ENCODE data around the gene TBC1D22A. TPM values are rescaled to one million over a fixed set of nuclear protein-coding genes. Genes with fewer than 3 reads are reported as not detected.

Gene TBC1D22A
- polyA plus RNA-seq, 1 of the 3 experiments (the other 2 are of a cell fraction) = 16.5 TPM

GRCh38 chr22:47062126-47062525, 299.7 kb downstream of the TBC1D22A start:
- Histone ChIP-seq H3K4me1 (ENCODE audit: control insufficient read depth in 1 of 2, insufficient read depth in 2 of 2, low read depth in 1 of 2, low read length in 1 of 2) (no peaks in the 10 kb centered on the region; a peak in 1 of 4 replicates), H3K9me2 (no peaks in the 10 kb centered on the region), H2AFZ (ENCODE audit: low read depth) (no peak overlapping the region), H3K9ac (no peak overlapping the region), H3K79me2 (ENCODE audit: insufficient read depth) (no peaks in the 10 kb centered on the region), H4K20me1 (ENCODE audit: insufficient read depth) (no peaks in the 10 kb centered on the region), H3K36me3 (replicated peaks in 1 of 2; ENCODE audit: control insufficient read depth in 1 of 2, insufficient read depth in 2 of 2, low read length in 1 of 2) (peaks cover 0 to 2% of the 10 kb centered on the region in 2 experiments), H3K4me3 (ENCODE audit: low read depth in 2 of 2, low read length in 1 of 2) (no peak overlapping the region), H3K27ac (ENCODE audit: low read depth in 2 of 2, low read length in 1 of 2) (no peak overlapping the region), H3F3A (replicated peaks; ENCODE audit: insufficient read depth) (no peaks in the 10 kb centered on the region), H3K9me3 (no peaks in the 10 kb centered on the region), H3K4me2 (no peak overlapping the region), H3K27me3 (ENCODE audit: insufficient read depth) (no peaks in the 10 kb centered on the region)
- WGBS (ENCODE audit: low lambda C conversion rate) = 91% methylated on average over 7 of the region's 10 CpGs
- ChIA-PET POLR2A (no interaction called here), CTCF (no interaction called here)
- no peak for DNase-seq
- no peak for TF ChIP-seq EP300 (IDR thresholded peaks at IDR 0.05; ENCODE audit: borderline replicate concordance in 1 of 2, low read depth in 1 of 2, low read length in 1 of 2)
- no peak for TF ChIP-seq EZH2phosphoT487 (IDR thresholded peaks at IDR 0.05; ENCODE audit: borderline replicate concordance, low read depth)
- TF ChIP-seq RAD21 (IDR thresholded peaks at IDR 0.05; ENCODE audit: low read length) = no peak
- no peak for TF ChIP-seq TCF12 (IDR thresholded peaks at IDR 0.05)
- TF ChIP-seq SIN3A (IDR thresholded peaks at IDR 0.05; ENCODE audit: borderline replicate concordance, low read depth, low read length) = no peak
- TF ChIP-seq TAF1 (IDR thresholded peaks at IDR 0.05; ENCODE audit: borderline replicate concordance, low read depth, low read length) = no peak
- TF ChIP-seq FOSL2 (IDR thresholded peaks at IDR 0.05; ENCODE audit: borderline replicate concordance, low read depth) = no peak
- TF ChIP-seq GABPA (IDR thresholded peaks at IDR 0.05; ENCODE audit: low read depth) = no peak
- no peak for TF ChIP-seq JUND (IDR thresholded peaks at IDR 0.05)
- TF ChIP-seq YY1 (IDR thresholded peaks at IDR 0.05; ENCODE audit: low read depth) = no peak
- TF ChIP-seq REST (IDR thresholded peaks at IDR 0.05; ENCODE audit: low read depth, low read length) = no peak
- TF ChIP-seq, protein P1, sequence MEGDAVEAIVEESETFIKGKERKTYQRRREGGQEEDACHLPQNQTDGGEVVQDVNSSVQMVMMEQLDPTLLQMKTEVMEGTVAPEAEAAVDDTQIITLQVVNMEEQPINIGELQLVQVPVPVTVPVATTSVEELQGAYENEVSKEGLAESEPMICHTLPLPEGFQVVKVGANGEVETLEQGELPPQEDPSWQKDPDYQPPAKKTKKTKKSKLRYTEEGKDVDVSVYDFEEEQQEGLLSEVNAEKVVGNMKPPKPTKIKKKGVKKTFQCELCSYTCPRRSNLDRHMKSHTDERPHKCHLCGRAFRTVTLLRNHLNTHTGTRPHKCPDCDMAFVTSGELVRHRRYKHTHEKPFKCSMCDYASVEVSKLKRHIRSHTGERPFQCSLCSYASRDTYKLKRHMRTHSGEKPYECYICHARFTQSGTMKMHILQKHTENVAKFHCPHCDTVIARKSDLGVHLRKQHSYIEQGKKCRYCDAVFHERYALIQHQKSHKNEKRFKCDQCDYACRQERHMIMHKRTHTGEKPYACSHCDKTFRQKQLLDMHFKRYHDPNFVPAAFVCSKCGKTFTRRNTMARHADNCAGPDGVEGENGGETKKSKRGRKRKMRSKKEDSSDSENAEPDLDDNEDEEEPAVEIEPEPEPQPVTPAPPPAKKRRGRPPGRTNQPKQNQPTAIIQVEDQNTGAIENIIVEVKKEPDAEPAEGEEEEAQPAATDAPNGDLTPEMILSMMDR (IDR thresholded peaks at IDR 0.05) = no peak
- TF ChIP-seq GATA2 (CRISPR knock-in tag; IDR thresholded peaks at IDR 0.05) = no peak
- no peak for TF ChIP-seq NFIC (IDR thresholded peaks at IDR 0.05; ENCODE audit: borderline replicate concordance)
- no peak for TF ChIP-seq RFX5 (IDR thresholded peaks at IDR 0.05; ENCODE audit: low read length)
- TF ChIP-seq FOXM1 (IDR thresholded peaks at IDR 0.05; ENCODE audit: low read depth) = no peak
